Measurements from ENCODE around the gene ZFC3H1.

Gene ZFC3H1

DNA sequence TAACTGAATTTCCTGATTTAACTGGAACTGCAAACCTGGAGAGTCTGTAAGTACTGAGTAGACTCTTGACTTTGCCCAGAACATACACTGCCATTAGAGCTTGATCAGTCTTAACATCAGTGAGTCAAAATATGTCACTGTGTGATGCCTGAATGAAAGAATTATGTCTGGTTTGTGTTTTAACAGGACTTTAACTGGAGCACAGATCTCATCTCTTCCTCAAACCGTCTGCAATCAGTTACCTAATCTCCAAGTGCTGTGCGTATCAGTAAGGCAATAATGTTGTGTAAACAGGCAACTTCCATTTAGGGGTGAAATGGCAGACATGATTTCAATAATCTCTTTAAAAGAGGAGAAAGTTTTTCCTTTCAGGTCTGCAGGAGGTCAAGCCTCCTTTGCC lies 97.0 kb downstream of the ZFC3H1 start:
- no peak for DNase-seq

DNA sequence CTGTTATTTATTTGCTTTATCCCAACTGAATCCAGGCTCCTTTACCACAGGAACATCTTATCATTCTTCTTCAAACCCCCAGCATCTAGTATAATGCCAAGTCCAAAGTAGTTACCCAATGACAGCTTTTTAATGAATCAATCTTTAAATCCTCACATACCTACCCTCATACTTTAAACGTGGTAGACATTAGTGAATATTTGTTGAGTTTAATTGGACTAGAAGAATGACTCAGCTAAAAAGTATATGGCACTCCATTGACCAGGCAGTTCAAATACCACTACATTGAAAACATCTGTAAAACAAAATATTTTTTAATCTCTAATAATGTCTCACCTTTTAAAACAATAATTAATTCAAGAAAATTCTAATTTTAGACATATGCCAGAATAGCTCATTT lies 98.1 kb downstream of the ZFC3H1 start:
- DNase-seq: no peak

DNA sequence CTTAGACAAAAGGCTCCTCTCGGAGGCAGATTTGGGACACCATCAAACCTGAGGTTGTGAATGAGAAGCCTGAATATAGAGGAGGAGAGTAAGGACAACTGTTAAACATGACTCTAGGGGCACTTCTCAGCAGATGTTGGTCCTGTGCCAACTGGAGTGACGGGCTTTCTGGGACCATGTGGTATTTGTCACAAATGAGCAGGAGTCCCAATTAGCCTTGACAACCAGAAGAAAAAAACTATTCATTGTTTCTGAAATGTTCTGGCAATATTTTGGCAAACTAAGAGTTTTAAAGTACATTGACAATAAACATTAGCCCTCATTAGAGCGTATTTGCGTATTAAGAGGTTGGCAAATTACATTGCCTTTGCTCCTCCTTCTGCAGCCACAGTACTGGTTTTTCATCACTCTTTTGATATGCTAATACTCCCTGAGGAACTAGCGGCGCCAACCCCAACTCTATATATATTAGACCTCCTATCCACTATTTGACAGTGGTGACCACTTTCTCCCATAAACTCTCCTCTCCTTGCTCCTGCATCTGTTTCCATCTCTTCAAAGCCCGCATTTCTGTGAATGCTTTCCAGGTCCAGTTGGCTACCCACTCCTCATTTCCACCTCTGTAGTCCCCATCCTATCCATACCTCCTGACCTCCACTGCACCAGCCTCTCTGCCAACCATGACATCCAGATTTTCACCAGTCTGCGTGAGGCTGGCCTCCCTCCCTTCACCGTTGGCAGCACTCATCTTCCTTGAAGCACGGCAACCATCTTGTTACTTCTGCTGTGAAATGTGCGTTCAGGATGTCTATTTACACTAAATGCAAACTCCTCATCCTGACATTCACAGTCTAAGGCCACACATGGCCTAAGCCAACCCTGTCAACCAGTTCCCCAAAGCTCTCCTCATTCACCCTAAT lies 100.7 kb downstream of the ZFC3H1 start:
- no peak for DNase-seq
